GM18508 (cell line): ENCODE data around the gene TCF20.

Experiments
- ATAC-seq: cut with Tn5 transposase; IDR thresholded peaks from one replicate; pipeline ENCODE4 v1.9.1; 2021; ENCODE audit warnings: moderate number of reproducible peaks; ENCODE audit not compliant: insufficient read depth, unreplicated experiment

TCF20 gene

GRCh38 chr22:42268852-42269410 lies 1.5 kb downstream of the TCF20 start:
- ATAC-seq, result no peak

DNA sequence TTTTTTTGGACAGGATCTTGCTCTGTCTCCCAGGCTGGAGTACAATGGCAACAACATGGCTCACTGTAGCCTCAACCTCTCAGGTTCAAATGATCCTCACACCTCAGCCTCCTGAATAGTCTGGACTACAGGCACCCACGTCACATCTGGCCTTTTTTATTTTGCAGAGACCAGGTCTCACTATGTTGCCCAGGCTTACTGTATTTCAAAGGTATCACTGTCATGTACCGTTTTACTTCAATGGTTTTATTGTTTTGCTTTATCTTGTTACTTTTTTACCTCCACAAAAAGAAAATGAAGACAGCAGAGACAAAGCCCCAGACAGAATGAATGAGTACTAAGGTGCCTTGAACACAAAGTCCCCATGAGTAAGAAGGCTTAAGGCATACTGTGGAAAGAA lies 5.1 kb downstream of the TCF20 start:
- no peak for ATAC-seq

- no peak for ATAC-seq
Observed at GRCh38 chr22:42263944-42264343, 6.5 kb downstream of the TCF20 start.

DNA sequence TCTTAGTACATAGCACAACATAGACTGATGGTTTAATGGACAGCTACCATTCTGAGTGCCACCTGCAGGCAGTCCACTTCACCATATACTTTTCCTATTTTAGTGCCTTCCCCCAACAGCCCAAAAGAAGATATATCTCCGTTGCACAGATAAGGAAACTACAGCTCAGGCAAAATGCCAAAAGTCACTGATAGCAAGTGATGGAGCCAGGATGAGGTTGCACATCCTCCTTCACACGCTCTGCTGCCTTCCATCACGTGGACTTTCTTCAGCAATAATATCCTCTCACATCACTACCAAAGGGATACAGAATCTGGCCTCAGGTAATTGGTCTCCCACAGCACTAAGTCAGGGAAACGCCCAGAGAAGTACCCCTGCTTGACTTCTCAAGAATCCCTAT lies 7.5 kb downstream of the TCF20 start:
- no peak for ATAC-seq

- ATAC-seq, result no peak
Observed at GRCh38 chr22:42261296-42261695, 9.2 kb downstream of the TCF20 start.

DNA sequence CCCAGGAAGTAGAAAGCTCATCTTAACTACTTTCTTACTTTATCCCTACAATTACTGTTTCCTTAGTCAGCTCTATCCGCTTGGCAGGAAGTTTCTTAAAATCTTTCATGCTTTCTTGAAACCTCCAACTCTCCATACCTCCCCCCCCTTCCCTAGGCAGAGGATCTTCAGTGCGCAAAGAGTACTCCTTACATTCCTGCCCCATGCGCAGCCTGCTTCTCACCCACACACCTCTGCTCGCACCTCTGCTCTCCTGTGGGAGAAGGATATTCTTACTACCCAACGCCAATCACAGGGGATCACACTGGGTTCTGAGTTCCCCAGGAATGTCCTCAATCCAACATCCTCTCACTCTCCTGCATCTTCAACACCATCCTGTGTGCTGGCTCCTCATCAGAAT lies 12.3 kb downstream of the TCF20 start:
- no peak for ATAC-seq

DNA sequence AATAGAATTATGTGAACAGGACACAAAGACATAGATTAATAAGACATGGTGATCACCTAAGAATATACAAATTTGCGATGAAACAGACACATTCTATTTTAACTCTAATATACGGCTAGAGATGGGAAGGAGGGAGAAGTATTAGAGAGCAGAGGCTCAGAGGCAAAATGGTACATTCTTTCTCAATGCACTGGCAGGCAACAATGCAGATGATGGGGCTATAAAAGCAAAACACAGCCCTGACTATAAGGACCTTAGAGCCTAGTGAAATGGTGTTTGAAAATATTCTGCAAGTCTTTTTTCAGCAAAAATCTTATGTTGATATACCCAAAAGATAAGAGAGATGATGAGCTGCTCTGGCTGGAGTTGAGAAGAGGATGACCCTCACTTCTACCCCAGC lies 13.1 kb downstream of the TCF20 start:
- no peak for ATAC-seq

DNA sequence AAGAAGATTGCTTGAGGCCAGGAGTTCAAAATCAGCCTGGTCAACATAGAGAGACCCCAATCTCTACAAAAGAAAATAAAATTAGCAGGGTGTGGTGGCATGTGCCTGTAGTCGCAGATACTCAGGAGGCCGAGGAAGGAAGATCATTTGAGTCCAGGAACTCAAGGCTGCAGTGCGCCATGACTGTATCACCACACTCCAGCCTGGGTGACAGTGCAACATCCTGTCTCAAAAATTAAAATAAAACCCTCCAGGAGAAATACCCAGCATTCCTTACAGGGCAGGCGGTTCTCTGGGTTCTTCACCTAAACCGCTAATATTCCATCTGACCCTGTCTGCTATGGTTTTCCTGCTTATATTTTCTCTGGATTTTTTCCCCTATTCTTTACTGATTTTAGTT lies 13.5 kb downstream of the TCF20 start:
- ATAC-seq, result no peak

- no peak for ATAC-seq
Observed at GRCh38 chr22:42256220-42256619, 14.2 kb downstream of the TCF20 start.

DNA sequence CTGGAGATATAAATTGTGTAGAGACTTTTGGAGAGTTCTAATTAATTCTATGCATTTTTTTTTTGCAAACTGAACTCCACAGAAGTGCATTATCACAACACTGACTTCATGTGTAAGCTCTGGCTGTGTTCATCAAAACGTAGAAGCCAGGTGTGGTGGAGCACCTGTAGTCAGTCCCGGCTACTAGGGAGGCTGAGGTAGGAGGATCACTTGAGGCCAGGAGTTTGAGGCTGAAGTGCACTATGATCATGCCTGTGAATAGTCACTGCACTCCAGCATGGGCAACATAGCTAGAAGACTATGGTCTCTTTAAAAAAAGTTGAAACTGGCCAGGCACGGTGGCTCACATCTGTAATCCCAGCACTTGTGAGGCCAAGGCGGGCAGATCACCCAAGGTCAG lies 20.6 kb downstream of the TCF20 start:
- ATAC-seq, result no peak

GRCh38 chr22:42248995-42249394 lies 21.5 kb downstream of the TCF20 start:
- no peak for ATAC-seq

GRCh38 chr22:42247596-42247995 lies 22.9 kb downstream of the TCF20 start:
- ATAC-seq, result no peak

DNA sequence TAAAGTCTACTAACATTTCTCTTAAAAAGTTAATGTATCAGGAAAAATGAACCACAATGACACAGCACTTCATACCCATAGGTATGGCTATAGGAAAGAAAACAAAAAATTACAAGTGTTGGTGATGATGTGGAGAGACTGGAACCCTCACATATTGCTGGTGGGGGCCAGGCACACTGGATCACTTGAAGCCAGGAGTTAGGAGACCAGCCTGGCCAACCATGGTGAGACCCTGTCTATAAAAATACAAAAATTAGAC lies 26.7 kb downstream of the TCF20 start:
- ATAC-seq, result no peak

GRCh38 chr22:42236848-42237247 lies 33.6 kb downstream of the TCF20 start:
- no peak for ATAC-seq

GRCh38 chr22:42236268-42236667 lies 34.2 kb downstream of the TCF20 start:
- no peak for ATAC-seq

GRCh38 chr22:42233879-42234278 lies 36.6 kb downstream of the TCF20 start:
- ATAC-seq, result no peak

GRCh38 chr22:42231929-42232328 lies 38.5 kb downstream of the TCF20 start:
- no peak for ATAC-seq

GRCh38 chr22:42229455-42230149 lies 40.9 kb downstream of the TCF20 start:
- no peak for ATAC-seq

DNA sequence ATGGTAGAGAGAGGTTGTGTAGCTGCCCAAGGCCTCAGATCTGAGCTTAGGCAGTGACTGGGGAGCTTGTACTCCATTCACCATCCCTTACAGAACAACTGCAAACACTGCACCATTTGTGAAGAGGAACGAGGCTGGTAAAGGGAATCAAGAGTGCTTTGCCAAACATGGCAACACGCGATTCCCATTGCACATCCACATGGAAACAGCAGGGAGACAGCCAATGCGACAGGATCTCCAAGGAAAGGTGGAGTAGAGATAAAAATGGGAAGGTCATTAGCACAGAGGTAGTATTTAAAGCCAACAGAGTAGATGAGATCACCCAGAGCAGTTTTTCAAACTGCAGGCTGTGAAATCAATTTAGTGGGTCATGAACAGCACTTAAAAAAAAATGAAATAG lies 42.0 kb downstream of the TCF20 start:
- ATAC-seq, result no peak

GRCh38 chr22:42227435-42227834 lies 43.0 kb downstream of the TCF20 start:
- ATAC-seq, result no peak

DNA sequence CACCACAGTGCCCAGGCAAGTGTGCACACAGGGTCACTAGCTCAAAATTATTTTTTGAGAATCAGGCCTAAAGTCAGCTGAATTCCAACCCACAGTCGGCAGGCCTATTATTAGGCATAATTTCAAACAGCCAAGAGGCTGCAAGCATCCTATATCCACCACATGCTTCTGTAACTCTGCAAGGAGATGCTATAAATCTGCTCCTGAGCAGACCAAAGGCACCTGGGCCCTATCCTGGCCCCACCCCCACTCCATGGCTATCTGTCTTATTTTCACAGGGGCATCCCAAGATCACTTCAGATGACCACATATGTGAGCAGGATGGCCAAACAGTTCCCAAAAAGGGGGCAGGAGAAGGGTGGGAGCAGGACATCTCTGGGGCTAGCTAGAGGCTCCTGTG lies 44.6 kb downstream of the TCF20 start:
- ATAC-seq, result no peak

- ATAC-seq, result no peak
Observed at GRCh38 chr22:42222140-42222539, 48.3 kb downstream of the TCF20 start.
